Panc1 (cell line): ENCODE measurements around the gene ELK1. TPM values are rescaled to one million over a fixed set of nuclear protein-coding genes. Genes with fewer than 3 reads are reported as not detected.
"Not testable (repeated sequence)": the region's sequence is repeated elsewhere in the genome, so short reads cannot be mapped to it uniquely, and the experiment has no call there.

Experiments used
- ATAC-seq: fragments of 200-7000 bp; cut with Tn5 transposase; 2 replicates; pipeline ENCODE4 v1.9.1; 2020; ENCODE audit warnings: mild to moderate bottlenecking, moderate library complexity
- BruUV-seq: library from RNA; stranded (reverse); fragments of 400-500 nt; replicated peaks from 2 replicates; lab custom pipeline; 2021; lab: Mats Ljungman, UMichigan
- CTCF ChIA-PET: fragments of 300-600 bp; sonication (Branson Sonifier 250); formaldehyde crosslinking; loops from one replicate; lab custom pipeline; 2022; ENCODE audit warnings: antibody characterized with exemption; lab: Charles Lee
- POLR2A ChIA-PET: fragments of 300-600 bp; sonication (Branson Sonifier 250); formaldehyde crosslinking; loops from one replicate; lab custom pipeline; 2022; ENCODE audit warnings: antibody characterized with exemption; lab: Charles Lee
- DNase-seq: peaks from one replicate; pipeline ENCODE4 v3.0.0-alpha.2; 2010; ENCODE audit warnings: low read depth, low spot score
- H3K27ac ChIP-seq: 2 replicates; pipeline ENCODE4 v1.5.1; 2011; ENCODE audit warnings: mild to moderate bottlenecking, low read length, inconsistent platforms
- H3K27me3 ChIP-seq: fragments of 200-500 bp; sonication (Bioruptor generic); 2 replicates; pipeline ENCODE4 v1.6.0; 2014; ENCODE audit warnings: low read length, inconsistent platforms; ENCODE audit not compliant: control insufficient read depth, insufficient read depth
- H3K36me3 ChIP-seq: fragments of 200-500 bp; sonication (Bioruptor generic); 2 replicates; pipeline ENCODE4 v1.5.1; 2014; ENCODE audit warnings: inconsistent platforms, mild to moderate bottlenecking, low read length, moderate library complexity; ENCODE audit not compliant: control insufficient read depth, insufficient read depth
- H3K4me1 ChIP-seq: 2 replicates; pipeline ENCODE4 v1.5.1; 2011; ENCODE audit warnings: inconsistent platforms, mild to moderate bottlenecking, low read length, moderate library complexity; ENCODE audit not compliant: control insufficient read depth, insufficient read depth
- H3K4me3 ChIP-seq, 2 experiments: 2 replicates each; pipeline ENCODE4 v1.5.1; 2011 to 2012; ENCODE audit warnings: low read depth in 2 of 2, low read length in 2 of 2, mild to moderate bottlenecking in 2 of 2, inconsistent platforms in 1 of 2, moderate library complexity in 1 of 2
- H3K9me3 ChIP-seq: fragments of 200-500 bp; sonication (Bioruptor generic); 2 replicates; pipeline ENCODE4 v1.5.1; 2014; ENCODE audit warnings: low read depth, mild to moderate bottlenecking, inconsistent platforms, low read length, moderate library complexity; ENCODE audit not compliant: control insufficient read depth, insufficient read depth
- REST ChIP-seq, 2 experiments: IDR thresholded peaks; 2 replicates each; pipeline ENCODE4 v1.6.1; 2011 to 2012; ENCODE audit warnings: low read depth in 2 of 2, control low read depth in 1 of 2, low read length in 1 of 2, mild to moderate bottlenecking in 1 of 2, moderate library complexity in 1 of 2; ENCODE audit not compliant: insufficient read depth in 1 of 2
- SIN3A ChIP-seq: IDR thresholded peaks from 2 replicates; pipeline ENCODE4 v1.6.1; 2012; ENCODE audit warnings: low read depth, mild to moderate bottlenecking, low read length, moderate library complexity, borderline replicate concordance; ENCODE audit not compliant: insufficient read depth
- TCF7L2 ChIP-seq: IDR thresholded peaks from 2 replicates; pipeline ENCODE4 v1.6.1; 2011; ENCODE audit warnings: mild to moderate bottlenecking, low read depth, low read length, inconsistent platforms
- in situ Hi-C: cut with HindIII; loops from 2 replicates; pipeline ENCODE4 v1.10.0; 2016; ENCODE audit warnings: low sequenced_read_pairs, low pct_unique_long_range_greater_than_20kb
- intact Hi-C: fragments of 100-400 bp; cut with micrococcal nuclease; formaldehyde crosslinking; loops from one replicate; pipeline ENCODE4 v1.10.0; 2022; ENCODE audit not compliant: unreplicated experiment
- total RNA-seq: library from RNA; stranded (reverse); gene quantifications from one replicate; pipeline ENCODE4 v1.2.1, GENCODE V29; 2021; ENCODE audit not compliant: unreplicated experiment

Gene ELK1
- total RNA-seq, 1 experiment from 2014 or later: 64.6 TPM

- no peak for TF ChIP-seq REST (IDR thresholded peaks at IDR 0.05; ENCODE audit: insufficient read depth in 1 of 2, low read depth in 2 of 2, low read length in 1 of 2)
- no peak for TF ChIP-seq SIN3A
- TF ChIP-seq TCF7L2: no peak
- POLR2A ChIA-PET: no interaction called here
- intact Hi-C loops (no loop called here), in situ Hi-C loops (no loop called here)
- Histone ChIP-seq H3K4me3 (no peak overlapping the region), H3K36me3 (no peaks in the 10 kb centered on the region), H3K9me3 (no peaks in the 10 kb centered on the region), H3K27ac (no peak overlapping the region), H3K4me1 (no peaks in the 10 kb centered on the region), H3K27me3 (peaks cover 4% of the 10 kb centered on the region)
- BruUV-seq: no TSS peak
- DNase-seq (no peak), ATAC-seq (no peak)
- CTCF ChIA-PET: no interaction called here
These were observed 33.5 kb upstream of the ELK1 start for GRCh38 chrX:47683829-47684205.

- ATAC-seq: no peak
- no peak for TF ChIP-seq SIN3A
- no peak for TF ChIP-seq REST (IDR thresholded peaks at IDR 0.05; ENCODE audit: insufficient read depth in 1 of 2, low read depth in 2 of 2, low read length in 1 of 2)
- no peak for TF ChIP-seq TCF7L2
- in situ Hi-C loops: no loop called here
- Histone ChIP-seq H3K36me3 (no peaks in the 10 kb centered on the region), H3K4me1 (no peaks in the 10 kb centered on the region), H3K27ac (no peak overlapping the region), H3K4me3 (no peak overlapping the region), H3K27me3 (peaks cover 4% of the 10 kb centered on the region), H3K9me3 (no peaks in the 10 kb centered on the region)
- intact Hi-C loops: no loop called here
- CTCF ChIA-PET: no interaction called here
- BruUV-seq: no TSS peak
- POLR2A ChIA-PET: no interaction called here
- DNase-seq: no peak
These were observed 32.9 kb upstream of the ELK1 start for GRCh38 chrX:47683184-47683828.

- ATAC-seq, H3K9me3 ChIP-seq, BruUV-seq, intact Hi-C loops, CTCF ChIA-PET, POLR2A ChIA-PET, H3K27ac ChIP-seq, H3K36me3 ChIP-seq, DNase-seq, in situ Hi-C loops, H3K4me1 ChIP-seq, H3K4me3 ChIP-seq, H3K27me3 ChIP-seq: not testable (repeated sequence)
These were observed 25.8 kb upstream of the ELK1 start for GRCh38 chrX:47675959-47676859.
